Calu3 (cell line): ENCODE data around the gene RPTOR. TPM values are rescaled to one million over a fixed set of nuclear protein-coding genes. Genes with fewer than 3 reads are reported as not detected.

Source experiments
- BruUV-seq: library from RNA; stranded (reverse); fragments of 400-500 nt; replicated peaks from 2 replicates; lab custom pipeline; 2021; lab: Mats Ljungman, UMichigan
- CTCF ChIA-PET: fragments of 300-600 bp; sonication (Branson Sonifier 250); formaldehyde crosslinking; loops from one replicate; lab custom pipeline; 2022; ENCODE audit warnings: antibody characterized with exemption; lab: Charles Lee
- DNase-seq: peaks from one replicate; pipeline ENCODE4 v3.0.0; 2022
- H3K27ac Mint-ChIP-seq: one replicate; pipeline ENCODE4 v1.8.0; 2022; ENCODE audit warnings: mixed read lengths; ENCODE audit not compliant: unreplicated experiment
- H3K27me3 Mint-ChIP-seq: one replicate; pipeline ENCODE4 v1.8.0; 2022; ENCODE audit warnings: mixed read lengths; ENCODE audit not compliant: unreplicated experiment
- H3K36me3 Mint-ChIP-seq: one replicate; pipeline ENCODE4 v1.8.0; 2022; ENCODE audit warnings: mild to moderate bottlenecking, moderate library complexity, mixed read lengths; ENCODE audit not compliant: insufficient read depth, unreplicated experiment
- H3K4me1 Mint-ChIP-seq: one replicate; pipeline ENCODE4 v1.8.0; 2022; ENCODE audit warnings: mild to moderate bottlenecking, low read depth, mixed read lengths; ENCODE audit not compliant: unreplicated experiment
- H3K4me3 Mint-ChIP-seq: one replicate; pipeline ENCODE4 v1.8.0; 2022; ENCODE audit warnings: mild to moderate bottlenecking, low read depth, moderate library complexity, mixed read lengths; ENCODE audit not compliant: unreplicated experiment
- H3K9me3 Mint-ChIP-seq: one replicate; pipeline ENCODE4 v1.8.0; 2022; ENCODE audit warnings: low read depth, mixed read lengths; ENCODE audit not compliant: unreplicated experiment
- CTCF ChIP-seq: fragments of 200-600 bp; IDR thresholded peaks from one replicate; pipeline ENCODE4 v1.8.0; 2022; ENCODE audit warnings: antibody characterized with exemption; ENCODE audit not compliant: unreplicated experiment
- intact Hi-C: fragments of 100-400 bp; cut with micrococcal nuclease; formaldehyde crosslinking; loops from one replicate; pipeline ENCODE4 v1.10.0; 2022; ENCODE audit not compliant: unreplicated experiment
- total RNA-seq: library from RNA; stranded (reverse); gene quantifications from 2 replicates; pipeline ENCODE4 v1.2.3, GENCODE V29; 2022

Gene RPTOR
- total RNA-seq, 1 experiment from 2014 or later, result 41.8 TPM

- no peak for TF ChIP-seq CTCF
- H3K27ac Mint-ChIP-seq, result no peak overlapping the region
- CTCF ChIA-PET, result no interaction called here
- DNase-seq, result no peak
- peaks cover 19% of the 10 kb centered on the region for H3K4me1 Mint-ChIP-seq
- H3K4me3 Mint-ChIP-seq, result no peak overlapping the region
- intact Hi-C loops, result no loop called here
- no peaks in the 10 kb centered on the region for H3K27me3 Mint-ChIP-seq
- H3K36me3 Mint-ChIP-seq, result no peaks in the 10 kb centered on the region
- H3K9me3 Mint-ChIP-seq, result no peaks in the 10 kb centered on the region
- no TSS peak for BruUV-seq
These were observed 50.0 kb downstream of the RPTOR start for GRCh38 chr17:80594431-80595269.

DNA sequence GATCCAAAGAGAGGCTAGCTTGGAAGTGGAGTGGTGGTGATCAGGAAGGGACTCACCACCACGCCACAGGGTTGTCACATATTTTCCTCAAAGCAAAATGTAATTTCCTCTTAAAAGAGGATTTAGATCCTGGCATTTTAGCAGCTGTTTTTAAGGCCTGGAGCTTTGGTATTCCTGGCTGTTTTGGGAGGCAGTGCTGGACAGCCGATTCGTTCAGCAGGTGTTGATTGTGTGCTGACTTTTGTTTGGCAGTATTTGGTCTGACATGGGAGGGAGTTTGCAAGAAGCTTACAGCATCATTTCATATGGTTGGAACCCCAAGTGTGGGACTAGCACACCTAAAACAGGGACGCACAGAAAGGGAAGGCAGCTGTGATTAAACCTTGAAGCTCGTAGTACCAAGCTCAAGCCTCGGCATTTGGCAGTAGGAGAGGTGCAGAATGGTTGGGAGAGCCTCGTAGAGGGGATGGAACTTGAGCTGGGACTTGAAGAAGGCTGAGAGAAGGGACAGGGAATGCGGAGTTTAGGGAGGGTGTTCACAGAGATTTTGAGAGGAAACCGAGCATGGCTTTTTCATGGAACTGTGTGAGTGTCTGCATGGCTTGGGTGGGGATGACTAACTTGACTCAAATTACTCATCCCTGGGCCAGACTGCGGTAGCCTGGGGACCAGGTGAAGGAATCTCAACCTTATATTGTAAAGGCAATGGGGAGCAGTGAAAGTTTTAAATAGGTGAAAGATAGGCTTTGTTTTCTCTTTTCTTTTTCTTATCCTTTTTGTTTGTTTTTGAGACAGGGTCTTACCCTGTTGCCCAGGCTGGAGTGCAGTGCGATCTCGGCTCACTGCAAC lies 52.3 kb downstream of the RPTOR start:
- H3K4me3 Mint-ChIP-seq, result no peak overlapping the region
- no peaks in the 10 kb centered on the region for H3K27me3 Mint-ChIP-seq
- H3K9me3 Mint-ChIP-seq, result no peaks in the 10 kb centered on the region
- H3K4me1 Mint-ChIP-seq, result peaks cover 32% of the 10 kb centered on the region
- BruUV-seq, result no TSS peak
- CTCF ChIA-PET, result interaction anchor here (0.6 kb wide), 1 partner anchor 465 kb away, joined by 3 read pairs; no protein-coding TSS in a partner anchor
- DNase-seq, result no peak
- TF ChIP-seq CTCF, result no peak
- intact Hi-C loops, result no loop called here
- H3K27ac Mint-ChIP-seq, result no peak overlapping the region
- no peaks in the 10 kb centered on the region for H3K36me3 Mint-ChIP-seq

DNA sequence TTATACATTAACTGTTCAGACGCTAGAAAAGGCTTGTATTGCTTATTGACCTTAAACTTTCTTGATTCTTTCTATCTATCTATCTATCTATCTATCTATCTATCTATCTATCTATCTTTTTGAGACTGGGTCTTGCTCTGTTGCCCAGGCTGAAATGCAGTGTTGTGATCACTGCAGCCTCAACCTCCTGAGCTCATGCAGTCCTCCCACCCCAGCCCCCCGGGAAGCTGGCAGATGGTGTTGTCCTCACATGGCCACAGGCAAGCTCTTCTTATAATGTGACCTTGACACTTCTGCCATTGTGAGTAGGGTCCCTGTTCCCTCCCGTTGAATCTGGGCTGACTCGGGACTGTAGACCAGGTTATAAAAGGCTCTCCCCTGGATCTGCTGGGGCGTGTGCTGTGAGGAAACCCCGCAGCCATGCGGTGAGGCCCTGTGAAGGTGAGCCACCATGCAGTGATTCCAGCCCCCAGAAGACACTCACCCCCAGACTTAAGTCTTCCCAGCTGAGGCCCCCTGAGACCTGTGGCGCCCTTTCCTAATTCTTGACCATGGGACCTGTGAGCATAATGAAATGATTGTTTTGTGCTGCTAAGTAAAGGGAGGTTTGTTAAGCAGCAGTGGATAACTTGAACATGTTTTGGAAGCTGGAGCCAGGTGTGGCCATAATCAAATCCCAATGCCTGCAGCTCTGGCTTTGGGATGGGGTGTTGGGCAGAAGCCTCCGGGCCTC lies 54.3 kb downstream of the RPTOR start:
- H3K36me3 Mint-ChIP-seq, result no peaks in the 10 kb centered on the region
- no peak for DNase-seq
- no peak for TF ChIP-seq CTCF
- intact Hi-C loops, result no loop called here
- peak overlapping the region; percentile 89 for H3K27ac Mint-ChIP-seq
- CTCF ChIA-PET, result no interaction called here
- H3K9me3 Mint-ChIP-seq, result no peaks in the 10 kb centered on the region
- no TSS peak for BruUV-seq
- H3K4me3 Mint-ChIP-seq, result peak overlapping the region; percentile 53
- no peaks in the 10 kb centered on the region for H3K27me3 Mint-ChIP-seq
- H3K4me1 Mint-ChIP-seq, result peaks cover 41% of the 10 kb centered on the region
